HepG2 (cell line): Measurements from ENCODE around the gene CNRIP1. TPM values are rescaled to one million over a fixed set of nuclear protein-coding genes. Genes with fewer than 3 reads are reported as not detected.

Experiments
- ATAC-seq: fragments of 200-7000 bp; cut with Tn5 transposase; 3 replicates; pipeline ENCODE4 v1.9.1; 2020; ENCODE audit warnings: mild to moderate bottlenecking, moderate library complexity
- BruUV-seq: library from RNA; stranded (reverse); fragments of 400-500 nt; replicated peaks from 2 replicates; lab custom pipeline; 2021; lab: Mats Ljungman, UMichigan
- CTCF ChIA-PET: fragments of 300-600 bp; formaldehyde crosslinking; extraction: SDS; loops from one replicate; lab custom pipeline; 2021; ENCODE audit warnings: low total read pairs, inconsistent platforms, low intra/inter-chr PET ratio; lab: Yijun Ruan, JAX
- POLR2A ChIA-PET: fragments of 350-600 bp; sonication (Branson Sonifier 250); formaldehyde crosslinking; loops from one replicate; lab custom pipeline; 2020; ENCODE audit warnings: antibody characterized with exemption, inconsistent platforms; lab: Yijun Ruan, JAX
- DNase-seq: peaks from one replicate; pipeline ENCODE4 v3.0.0-alpha.2; 2015; ENCODE audit warnings: low spot score
- FAIRE-seq: peaks from 3 replicates; lab custom pipeline; 2011; peaks lifted over from hg19 to GRCh38; lab: Jason Lieb, UNC
- H2AFZ ChIP-seq: one replicate; pipeline ENCODE4 v1.6.1; 2011; ENCODE audit warnings: low read length, inconsistent platforms
- H3K27ac ChIP-seq: fragments of 300-600 bp; 3 replicates; pipeline ENCODE4 v1.8.0; 2011; ENCODE audit warnings: mixed run types, mild to moderate bottlenecking, mixed read lengths, low read length, inconsistent platforms; ENCODE audit not compliant: insufficient read depth; ENCODE audit errors: extremely low read length
- H3K27me3 ChIP-seq, 2 experiments: fragments of 200-600 bp in 1 of 2; 2 replicates in 1 of 2; 3 replicates in 1 of 2; pipeline versions ENCODE4 v1.6.0 to v1.8.0; 2011; ENCODE audit warnings: low read length in 2 of 2, mild to moderate bottlenecking in 2 of 2, moderate library complexity in 2 of 2, inconsistent platforms in 1 of 2; ENCODE audit not compliant: insufficient read depth in 2 of 2, control insufficient read depth in 1 of 2
- H3K36me3 ChIP-seq, 2 experiments: fragments of 200-600 bp in 1 of 2; replicated peaks in 1 of 2; 2 replicates in 1 of 2; 3 replicates in 1 of 2; pipeline versions ENCODE4 v1.5.1 to v1.8.0; 2011; ENCODE audit warnings: low read length in 2 of 2, inconsistent platforms in 1 of 2; ENCODE audit not compliant: insufficient read depth in 2 of 2, control insufficient read depth in 1 of 2
- H3K4me1 ChIP-seq: 2 replicates; pipeline ENCODE4 v1.5.1; 2012; ENCODE audit warnings: low read length, inconsistent platforms; ENCODE audit not compliant: insufficient read depth
- H3K4me2 ChIP-seq: 2 replicates; pipeline ENCODE4 v1.6.0; 2011; ENCODE audit warnings: low read depth, low read length, inconsistent platforms
- H3K4me3 ChIP-seq, 3 experiments: fragments of 200-600 bp in 1 of 3; sonication (generic), shearing (Covaris generic) in 1 of 3; replicated peaks in 1 of 3; 2 replicates each; pipeline ENCODE4 v1.5.1; 2011 to 2016; ENCODE audit warnings: low read length in 3 of 3, inconsistent platforms in 2 of 3, low read depth in 2 of 3, mild to moderate bottlenecking in 2 of 3, control low read depth in 1 of 3, mixed read lengths in 1 of 3; ENCODE audit not compliant: insufficient read depth in 1 of 3
- H3K79me2 ChIP-seq: one replicate; pipeline ENCODE4 v1.6.1; 2011; ENCODE audit warnings: low read length, inconsistent platforms; ENCODE audit not compliant: insufficient read depth
- H3K9ac ChIP-seq: 2 replicates; pipeline ENCODE4 v1.6.0; 2011; ENCODE audit warnings: mild to moderate bottlenecking, low read depth, low read length, inconsistent platforms; ENCODE audit not compliant: insufficient read depth
- H3K9me3 ChIP-seq: 2 replicates; pipeline ENCODE4 v1.5.1; 2012; ENCODE audit warnings: mild to moderate bottlenecking, low read length
- H4K20me1 ChIP-seq: 2 replicates; pipeline ENCODE4 v1.6.0; 2011; ENCODE audit warnings: inconsistent platforms, mild to moderate bottlenecking, low read length, moderate library complexity; ENCODE audit not compliant: insufficient read depth
- BHLHE40 ChIP-seq: IDR thresholded peaks from 2 replicates; pipeline ENCODE4 v1.6.1; 2011; ENCODE audit warnings: low read length, improper control_type of control experiment
- CEBPB ChIP-seq: IDR thresholded peaks from 2 replicates; pipeline ENCODE4 v1.6.1; 2011; ENCODE audit warnings: low read depth, low read length, improper control_type of control experiment, borderline replicate concordance
- GLI4 ChIP-seq: sonication (generic); formaldehyde crosslinking; IDR thresholded peaks from 2 replicates; pipeline ENCODE4 v1.5.1; 2020; ENCODE audit warnings: missing genetic modification reagents, mild to moderate bottlenecking, moderate library complexity, borderline replicate concordance
- MBNL3 ChIP-seq: fragments of 250-450 bp; sonication (Bioruptor Pico); conservative IDR thresholded peaks from 2 replicates; pipeline ENCODE4 v1.8.0; 2022; ENCODE audit warnings: mild to moderate bottlenecking, inconsistent platforms
- NRL ChIP-seq: sonication (generic); formaldehyde crosslinking; IDR thresholded peaks from 2 replicates; pipeline ENCODE4 v1.5.0; 2020; ENCODE audit warnings: missing genetic modification reagents, mild to moderate bottlenecking, moderate library complexity, borderline replicate concordance
- PITX1 ChIP-seq: sonication (generic); formaldehyde crosslinking; IDR thresholded peaks from 2 replicates; pipeline ENCODE4 v1.5.1; 2020; ENCODE audit warnings: mild to moderate bottlenecking, missing genetic modification reagents
- POLR2AphosphoS2 ChIP-seq: IDR thresholded peaks from 2 replicates; pipeline ENCODE4 v1.6.1; 2011; ENCODE audit warnings: low read depth, low read length, improper control_type of control experiment
- XBP1 ChIP-seq: sonication (generic); formaldehyde crosslinking; IDR thresholded peaks from 2 replicates; pipeline ENCODE4 v1.5.0; 2020; ENCODE audit warnings: missing genetic modification reagents
- ZNF143 ChIP-seq: sonication (generic); formaldehyde crosslinking; IDR thresholded peaks from 2 replicates; pipeline ENCODE4 v1.4.0; 2020; ENCODE audit warnings: missing genetic modification reagents
- ZNF17 ChIP-seq: sonication (generic); formaldehyde crosslinking; IDR thresholded peaks from 2 replicates; pipeline ENCODE4 v1.5.0; 2020; ENCODE audit warnings: mild to moderate bottlenecking, missing genetic modification reagents
- WGBS: methylation state at CpG from one replicate; pipeline ENCODE4 v1.1.6; 2017; ENCODE audit warnings: low lambda C conversion rate; 5-methylcytosine and 5-hydroxymethylcytosine counted together
- in situ Hi-C: cut with HindIII; loops from 2 replicates; pipeline ENCODE4 v1.10.0; 2017; ENCODE audit warnings: low pct_unique_long_range_greater_than_20kb; ENCODE audit not compliant: extremely low pct_ligation_motif_present
- intact Hi-C: fragments of 100-400 bp; cut with micrococcal nuclease; formaldehyde crosslinking; loops from one replicate; pipeline ENCODE4 v1.10.0; 2022; ENCODE audit not compliant: unreplicated experiment
- polyA plus RNA-seq, 8 experiments: library from polyadenylated mRNA; depleted of rRNA in 3 of 8; stranded (reverse) in 7 of 8; unstranded in 1 of 8; fragments of >200 nt; fragmentation: Illumina TruSeq in 4 of 8; extraction: Trizol in 4 of 8; gene quantifications; 2 replicates each; pipeline versions ENCODE4 v1.2.1 to v1.2.3, GENCODE V29; 2011 to 2016; ENCODE audit warnings: low read depth in 4 of 8, missing spikeins in 1 of 8, mixed read lengths in 1 of 8; ENCODE audit not compliant: insufficient read depth in 1 of 8
- total RNA-seq, 5 experiments: library from RNA; depleted of rRNA; stranded (reverse); fragments of >200 nt; fragmentation: Illumina TruSeq; extraction: Trizol; gene quantifications; 2 replicates each; pipeline ENCODE4 v1.2.3, GENCODE V29; 2016; ENCODE audit warnings: low read depth in 1 of 5
- TF ChIP-seq, protein P1 (sequence below): sonication (generic); formaldehyde crosslinking; IDR thresholded peaks from 2 replicates; pipeline ENCODE4 v1.5.1; 2020; ENCODE audit warnings: missing genetic modification reagents, mild to moderate bottlenecking, borderline replicate concordance
- TF ChIP-seq, protein P2 (sequence below), 2 experiments: sonication (generic) in 1 of 2; formaldehyde crosslinking in 1 of 2; IDR thresholded peaks; 2 replicates each; pipeline versions ENCODE4 v1.4.0 to v1.6.1; 2018 to 2020; ENCODE audit warnings: missing genetic modification reagents in 2 of 2, borderline replicate concordance in 1 of 2, low read depth in 1 of 2, mild to moderate bottlenecking in 1 of 2, missing biosample characterization in 1 of 2
- TF ChIP-seq, protein P3 (sequence below): IDR thresholded peaks from 2 replicates; pipeline ENCODE4 v1.6.1; 2016; ENCODE audit warnings: low read depth, control low read depth
- TF ChIP-seq, protein P4 (sequence below): sonication (generic); formaldehyde crosslinking; IDR thresholded peaks from 2 replicates; pipeline ENCODE4 v1.8.1; 2023; ENCODE audit warnings: missing genetic modification reagents, mild to moderate bottlenecking, borderline replicate concordance
- TF ChIP-seq, protein P5 (sequence below): sonication (generic); formaldehyde crosslinking; IDR thresholded peaks from 2 replicates; pipeline ENCODE4 v1.4.0; 2020; ENCODE audit warnings: missing genetic modification reagents; ENCODE audit errors: not compliant biosample characterization
- TF ChIP-seq, protein P6 (sequence below): sonication (generic); formaldehyde crosslinking; IDR thresholded peaks from 2 replicates; pipeline ENCODE4 v1.5.1; 2020; ENCODE audit warnings: mild to moderate bottlenecking, missing genetic modification reagents, borderline replicate concordance

The CNRIP1 gene
- total and polyA plus RNA-seq, 2 of the 13 experiments (the other 11 are each of a cell fraction or from before 2014, with no cell fraction given): not detected

DNA sequence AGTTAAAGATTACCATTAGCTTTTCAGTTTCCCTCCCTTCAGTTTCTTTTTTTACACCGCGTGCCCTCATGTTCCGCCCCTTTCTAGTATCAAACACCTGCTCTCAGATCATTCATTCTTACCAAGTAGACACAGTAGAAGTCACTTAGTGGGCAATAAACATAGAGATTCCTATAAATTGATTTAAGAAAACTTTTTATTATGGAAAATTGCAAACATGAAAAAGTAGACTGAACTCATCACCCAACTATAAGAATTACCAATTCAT is 21.2 kb upstream of the CNRIP1 start:
- WGBS: 90% methylated on average over 3 of the region's 3 CpGs
- DNase-seq (no peak), ATAC-seq (no peak), FAIRE-seq (no peak)
- no peak overlapping the region for H3K27ac ChIP-seq
- no peak overlapping the region for H3K4me2 ChIP-seq
- no TSS peak for BruUV-seq
- in situ Hi-C loops: no loop called here
- ChIA-PET POLR2A (no interaction called here), CTCF (no interaction called here)
- H3K27me3 ChIP-seq: peaks cover 0 to 15% of the 10 kb centered on the region in 2 experiments; a peak in 1 of 5 replicates
- intact Hi-C loops: no loop called here
- H3K79me2 ChIP-seq: no peaks in the 10 kb centered on the region
- no peak overlapping the region for H3K9ac ChIP-seq
- H4K20me1 ChIP-seq: no peaks in the 10 kb centered on the region
- H3K36me3 ChIP-seq: no peaks in the 10 kb centered on the region
- no peaks in the 10 kb centered on the region for H3K9me3 ChIP-seq
- no peak overlapping the region for H3K4me3 ChIP-seq
- H3K4me1 ChIP-seq: no peaks in the 10 kb centered on the region
- no peak overlapping the region for H2AFZ ChIP-seq
- TF ChIP-seq XBP1 (CRISPR knock-in tag) (no peak), ZNF17 (CRISPR knock-in tag) (no peak), PITX1 (CRISPR knock-in tag) (no peak), MBNL3 (CRISPR knock-in tag) (no peak), POLR2AphosphoS2 (no peak), ZNF143 (CRISPR knock-in tag) (no peak), CEBPB (no peak), GLI4 (no peak), NRL (CRISPR knock-in tag) (no peak), BHLHE40 (no peak)
- TF ChIP-seq, protein P1, sequence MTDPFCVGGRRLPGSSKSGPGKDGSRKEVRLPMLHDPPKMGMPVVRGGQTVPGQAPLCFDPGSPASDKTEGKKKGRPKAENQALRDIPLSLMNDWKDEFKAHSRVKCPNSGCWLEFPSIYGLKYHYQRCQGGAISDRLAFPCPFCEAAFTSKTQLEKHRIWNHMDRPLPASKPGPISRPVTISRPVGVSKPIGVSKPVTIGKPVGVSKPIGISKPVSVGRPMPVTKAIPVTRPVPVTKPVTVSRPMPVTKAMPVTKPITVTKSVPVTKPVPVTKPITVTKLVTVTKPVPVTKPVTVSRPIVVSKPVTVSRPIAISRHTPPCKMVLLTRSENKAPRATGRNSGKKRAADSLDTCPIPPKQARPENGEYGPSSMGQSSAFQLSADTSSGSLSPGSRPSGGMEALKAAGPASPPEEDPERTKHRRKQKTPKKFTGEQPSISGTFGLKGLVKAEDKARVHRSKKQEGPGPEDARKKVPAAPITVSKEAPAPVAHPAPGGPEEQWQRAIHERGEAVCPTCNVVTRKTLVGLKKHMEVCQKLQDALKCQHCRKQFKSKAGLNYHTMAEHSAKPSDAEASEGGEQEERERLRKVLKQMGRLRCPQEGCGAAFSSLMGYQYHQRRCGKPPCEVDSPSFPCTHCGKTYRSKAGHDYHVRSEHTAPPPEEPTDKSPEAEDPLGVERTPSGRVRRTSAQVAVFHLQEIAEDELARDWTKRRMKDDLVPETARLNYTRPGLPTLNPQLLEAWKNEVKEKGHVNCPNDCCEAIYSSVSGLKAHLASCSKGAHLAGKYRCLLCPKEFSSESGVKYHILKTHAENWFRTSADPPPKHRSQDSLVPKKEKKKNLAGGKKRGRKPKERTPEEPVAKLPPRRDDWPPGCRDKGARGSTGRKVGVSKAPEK (CRISPR knock-in tag): no peak
- TF ChIP-seq, protein P2, sequence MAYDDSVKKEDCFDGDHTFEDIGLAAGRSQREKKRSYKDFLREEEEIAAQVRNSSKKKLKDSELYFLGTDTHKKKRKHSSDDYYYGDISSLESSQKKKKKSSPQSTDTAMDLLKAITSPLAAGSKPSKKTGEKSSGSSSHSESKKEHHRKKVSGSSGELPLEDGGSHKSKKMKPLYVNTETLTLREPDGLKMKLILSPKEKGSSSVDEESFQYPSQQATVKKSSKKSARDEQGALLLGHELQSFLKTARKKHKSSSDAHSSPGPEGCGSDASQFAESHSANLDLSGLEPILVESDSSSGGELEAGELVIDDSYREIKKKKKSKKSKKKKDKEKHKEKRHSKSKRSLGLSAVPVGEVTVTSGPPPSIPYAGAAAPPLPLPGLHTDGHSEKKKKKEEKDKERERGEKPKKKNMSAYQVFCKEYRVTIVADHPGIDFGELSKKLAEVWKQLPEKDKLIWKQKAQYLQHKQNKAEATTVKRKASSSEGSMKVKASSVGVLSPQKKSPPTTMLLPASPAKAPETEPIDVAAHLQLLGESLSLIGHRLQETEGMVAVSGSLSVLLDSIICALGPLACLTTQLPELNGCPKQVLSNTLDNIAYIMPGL (CRISPR knock-in tag; IDR thresholded peaks at IDR 0.05; ENCODE audit: borderline replicate concordance in 1 of 2, low read depth in 1 of 2): no peak
- TF ChIP-seq, protein P3, sequence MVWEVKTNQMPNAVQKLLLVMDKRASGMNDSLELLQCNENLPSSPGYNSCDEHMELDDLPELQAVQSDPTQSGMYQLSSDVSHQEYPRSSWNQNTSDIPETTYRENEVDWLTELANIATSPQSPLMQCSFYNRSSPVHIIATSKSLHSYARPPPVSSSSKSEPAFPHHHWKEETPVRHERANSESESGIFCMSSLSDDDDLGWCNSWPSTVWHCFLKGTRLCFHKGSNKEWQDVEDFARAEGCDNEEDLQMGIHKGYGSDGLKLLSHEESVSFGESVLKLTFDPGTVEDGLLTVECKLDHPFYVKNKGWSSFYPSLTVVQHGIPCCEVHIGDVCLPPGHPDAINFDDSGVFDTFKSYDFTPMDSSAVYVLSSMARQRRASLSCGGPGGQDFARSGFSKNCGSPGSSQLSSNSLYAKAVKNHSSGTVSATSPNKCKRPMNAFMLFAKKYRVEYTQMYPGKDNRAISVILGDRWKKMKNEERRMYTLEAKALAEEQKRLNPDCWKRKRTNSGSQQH (CRISPR knock-in tag): no peak
- TF ChIP-seq, protein P4, sequence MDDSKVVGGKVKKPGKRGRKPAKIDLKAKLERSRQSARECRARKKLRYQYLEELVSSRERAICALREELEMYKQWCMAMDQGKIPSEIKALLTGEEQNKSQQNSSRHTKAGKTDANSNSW (CRISPR knock-in tag): no peak
- TF ChIP-seq, protein P5, sequence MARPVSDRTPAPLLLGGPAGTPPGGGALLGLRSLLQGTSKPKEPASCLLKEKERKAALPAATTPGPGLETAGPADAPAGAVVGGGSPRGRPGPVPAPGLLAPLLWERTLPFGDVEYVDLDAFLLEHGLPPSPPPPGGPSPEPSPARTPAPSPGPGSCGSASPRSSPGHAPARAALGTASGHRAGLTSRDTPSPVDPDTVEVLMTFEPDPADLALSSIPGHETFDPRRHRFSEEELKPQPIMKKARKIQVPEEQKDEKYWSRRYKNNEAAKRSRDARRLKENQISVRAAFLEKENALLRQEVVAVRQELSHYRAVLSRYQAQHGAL (CRISPR knock-in tag): no peak
- TF ChIP-seq, protein P6, sequence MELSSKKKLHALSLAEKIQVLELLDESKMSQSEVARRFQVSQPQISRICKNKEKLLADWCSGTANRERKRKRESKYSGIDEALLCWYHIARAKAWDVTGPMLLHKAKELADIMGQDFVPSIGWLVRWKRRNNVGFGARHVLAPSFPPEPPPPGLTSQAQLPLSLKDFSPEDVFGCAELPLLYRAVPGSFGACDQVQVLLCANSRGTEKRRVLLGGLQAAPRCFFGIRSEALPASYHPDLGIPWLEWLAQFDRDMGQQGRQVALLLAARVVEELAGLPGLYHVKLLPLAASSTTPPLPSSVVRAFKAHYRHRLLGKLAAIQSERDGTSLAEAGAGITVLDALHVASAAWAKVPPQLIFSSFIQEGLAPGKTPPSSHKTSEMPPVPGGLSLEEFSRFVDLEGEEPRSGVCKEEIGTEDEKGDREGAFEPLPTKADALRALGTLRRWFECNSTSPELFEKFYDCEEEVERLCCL: no peak
